ENCODE results near the gene BRD1.

- no peak for TF ChIP-seq CTCF (conservative IDR thresholded peaks at IDR 0.05 in 1 of 2, IDR thresholded peaks at IDR 0.05 in 1 of 2; ENCODE audit: extremely low read depth in 1 of 2, insufficient read depth in 1 of 2, low read depth in 1 of 2, low read length in 2 of 2)
- TF ChIP-seq EZH2 (IDR thresholded peaks at IDR 0.05; ENCODE audit: borderline replicate concordance, low read length): no peak
Observed at GRCh38 chr22:49752598-49753091, 75.0 kb downstream of the BRD1 start.
